Prostate gland (tissue), 2 donors: ENCODE measurements around the gene MIEF2.

Source experiments
- POLR2AphosphoS5 ChIP-seq: sonication (generic); formaldehyde crosslinking; IDR thresholded peaks from one replicate; pipeline ENCODE4 v1.6.1; 2017; ENCODE audit warnings: antibody characterized with exemption
- TF ChIP-seq, protein P1 (sequence below), 4 experiments: fragments of 200-600 bp in 2 of 4; fragments of 450-650 bp in 2 of 4; sonication (generic) in 2 of 4; IDR thresholded peaks; 1 replicate in 3 of 4; 2 replicates in 1 of 4; pipeline ENCODE4 v1.5.1; 2016 to 2019; ENCODE audit warnings: antibody characterized with exemption in 4 of 4, mild to moderate bottlenecking in 2 of 4, moderate library complexity in 2 of 4

DNA sequence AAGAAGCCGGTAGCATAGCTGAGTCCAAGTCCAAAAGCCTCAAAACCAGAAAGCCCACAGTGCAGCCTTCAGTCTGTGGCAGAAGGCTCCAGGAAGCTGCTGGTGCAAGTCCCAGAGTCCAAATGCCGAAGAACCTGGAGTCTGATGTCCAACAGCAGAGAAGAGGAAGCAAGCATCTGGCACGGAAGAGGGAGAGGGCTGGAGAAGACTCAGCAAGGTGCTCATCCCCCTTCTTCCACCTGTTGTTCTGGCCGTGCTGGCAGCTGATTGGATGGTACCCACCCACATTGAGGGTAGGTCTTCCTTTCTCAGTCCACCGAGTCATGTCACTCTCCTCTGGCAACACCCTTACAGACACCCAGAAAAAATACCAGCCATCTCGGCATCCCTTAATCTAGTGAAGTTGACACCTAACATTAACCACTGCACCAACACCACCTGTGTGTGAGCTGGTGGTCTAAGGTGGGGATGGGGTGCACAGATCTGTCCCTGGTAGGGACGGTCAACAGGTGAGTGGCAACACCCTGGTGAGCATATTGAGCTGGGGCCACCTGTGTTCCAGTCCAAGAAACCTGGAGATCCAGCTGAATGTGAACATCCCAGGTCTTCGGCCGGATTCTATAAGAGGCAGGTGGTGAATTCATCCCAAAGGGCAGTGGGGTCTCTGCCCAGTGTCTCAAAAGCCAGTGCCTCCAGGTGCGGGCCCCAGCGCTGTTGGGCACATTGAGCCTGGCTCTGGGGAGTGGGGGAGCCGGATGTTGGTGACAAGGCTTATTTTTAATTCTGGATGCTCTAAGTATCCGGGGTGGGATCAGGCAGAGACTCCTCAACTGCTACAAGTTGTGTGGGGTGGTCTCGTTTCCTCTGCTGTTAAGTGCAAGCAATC lies 9.8 kb downstream of the MIEF2 start:
- TF ChIP-seq, protein P1, sequence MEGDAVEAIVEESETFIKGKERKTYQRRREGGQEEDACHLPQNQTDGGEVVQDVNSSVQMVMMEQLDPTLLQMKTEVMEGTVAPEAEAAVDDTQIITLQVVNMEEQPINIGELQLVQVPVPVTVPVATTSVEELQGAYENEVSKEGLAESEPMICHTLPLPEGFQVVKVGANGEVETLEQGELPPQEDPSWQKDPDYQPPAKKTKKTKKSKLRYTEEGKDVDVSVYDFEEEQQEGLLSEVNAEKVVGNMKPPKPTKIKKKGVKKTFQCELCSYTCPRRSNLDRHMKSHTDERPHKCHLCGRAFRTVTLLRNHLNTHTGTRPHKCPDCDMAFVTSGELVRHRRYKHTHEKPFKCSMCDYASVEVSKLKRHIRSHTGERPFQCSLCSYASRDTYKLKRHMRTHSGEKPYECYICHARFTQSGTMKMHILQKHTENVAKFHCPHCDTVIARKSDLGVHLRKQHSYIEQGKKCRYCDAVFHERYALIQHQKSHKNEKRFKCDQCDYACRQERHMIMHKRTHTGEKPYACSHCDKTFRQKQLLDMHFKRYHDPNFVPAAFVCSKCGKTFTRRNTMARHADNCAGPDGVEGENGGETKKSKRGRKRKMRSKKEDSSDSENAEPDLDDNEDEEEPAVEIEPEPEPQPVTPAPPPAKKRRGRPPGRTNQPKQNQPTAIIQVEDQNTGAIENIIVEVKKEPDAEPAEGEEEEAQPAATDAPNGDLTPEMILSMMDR (IDR thresholded peaks at IDR 0.05) = no peak
- no peak for TF ChIP-seq POLR2AphosphoS5
